B cell (primary cell): Measurements from ENCODE around the gene TRERF1. TPM values are rescaled to one million over a fixed set of nuclear protein-coding genes. Genes with fewer than 3 reads are reported as not detected.

ENCODE experiments used
- ATAC-seq: fragments of 200-7000 bp; cut with Tn5 transposase; one replicate; pipeline ENCODE4 v1.10.0; 2021; ENCODE audit warnings: low read depth, mild to moderate bottlenecking, moderate number of reproducible peaks, moderate library complexity
- CTCF ChIA-PET: fragments of 350-600 bp; sonication (Branson Sonifier 250); formaldehyde crosslinking; loops from one replicate; lab custom pipeline; 2021; ENCODE audit warnings: antibody characterized with exemption, inconsistent platforms; lab: Charles Lee
- POLR2A ChIA-PET: fragments of 350-600 bp; sonication (Branson Sonifier 250); formaldehyde crosslinking; loops from one replicate; lab custom pipeline; 2021; ENCODE audit warnings: antibody characterized with exemption; lab: Charles Lee
- DNase-seq: peaks from one replicate; pipeline ENCODE4 v3.0.0; 2013
- H2AFZ ChIP-seq: 2 replicates; pipeline ENCODE4 v1.6.1; 2012; ENCODE audit warnings: mild to moderate bottlenecking, low read depth, low read length; ENCODE audit not compliant: insufficient read depth, poor library complexity, severe bottlenecking
- H3K27ac ChIP-seq, 2 donors: 1 replicate in 1 of 2; 2 replicates in 1 of 2; pipeline ENCODE4 v1.5.1; 2012 to 2013; ENCODE audit warnings: low read length in 2 of 2, mild to moderate bottlenecking in 2 of 2, moderate library complexity in 1 of 2
- H3K27me3 ChIP-seq, 4 experiments: fragments of 200-600 bp in 1 of 4; sonication (generic) in 1 of 4; replicated peaks in 1 of 4; 1 replicate in 2 of 4; 2 replicates in 2 of 4; pipeline versions ENCODE4 v1.6.1 to v1.7.0; 2013 to 2016; ENCODE audit warnings: low read length in 3 of 4, mild to moderate bottlenecking in 2 of 4, mixed read lengths in 1 of 4, moderate library complexity in 1 of 4; ENCODE audit not compliant: insufficient read depth in 4 of 4, control insufficient read depth in 3 of 4; ENCODE audit errors: control extremely low read depth in 1 of 4
- H3K36me3 ChIP-seq, 2 experiments: replicated peaks in 1 of 2; 1 replicate in 1 of 2; 2 replicates in 1 of 2; pipeline versions ENCODE4 v1.6.1 to v1.7.1; 2013; ENCODE audit warnings: low read length in 1 of 2; ENCODE audit not compliant: insufficient read depth in 2 of 2, control insufficient read depth in 1 of 2; ENCODE audit errors: control extremely low read depth in 1 of 2, extremely low read depth in 1 of 2
- H3K4me1 ChIP-seq, 2 donors: fragments of 200-600 bp in 1 of 2; sonication (generic) in 1 of 2; 1 replicate in 1 of 2; 2 replicates in 1 of 2; pipeline versions ENCODE4 v1.5.1 to v1.6.1; 2013 to 2017; ENCODE audit warnings: low read length in 2 of 2; ENCODE audit not compliant: control insufficient read depth in 2 of 2, insufficient read depth in 2 of 2
- H3K4me2 ChIP-seq: replicated peaks from 2 replicates; pipeline ENCODE3; 2012; ENCODE audit warnings: mild to moderate bottlenecking, low read depth, low read length; ENCODE audit not compliant: poor library complexity, severe bottlenecking
- H3K4me3 ChIP-seq, 5 experiments: fragments of 200-600 bp in 1 of 5; sonication (generic) in 1 of 5; 1 replicate in 3 of 5; 2 replicates in 2 of 5; pipeline versions ENCODE4 v1.5.1 to v1.7.0; 2011 to 2016; ENCODE audit warnings: low read length in 4 of 5, mild to moderate bottlenecking in 4 of 5, low read depth in 2 of 5, control low read depth in 1 of 5, moderate library complexity in 1 of 5; ENCODE audit not compliant: insufficient read depth in 1 of 5; ENCODE audit errors: control extremely low read depth in 1 of 5, extremely low read depth in 1 of 5
- H3K79me2 ChIP-seq: fragments of 200-600 bp; sonication (generic); one replicate; pipeline ENCODE4 v1.6.0; 2016; ENCODE audit warnings: low read length; ENCODE audit not compliant: control insufficient read depth, insufficient read depth
- H3K9ac ChIP-seq: fragments of 200-600 bp; sonication (generic); 2 replicates; pipeline ENCODE4 v1.6.1; 2017; ENCODE audit warnings: mild to moderate bottlenecking, low read length, moderate library complexity
- H3K9me3 ChIP-seq, 3 donors: one replicate each; pipeline versions ENCODE4 v1.6.1 to v1.7.1; 2013; ENCODE audit warnings: low read length in 2 of 3; ENCODE audit not compliant: control insufficient read depth in 2 of 3, insufficient read depth in 1 of 3; ENCODE audit errors: control extremely low read depth in 1 of 3
- H4K20me1 ChIP-seq: 2 replicates; pipeline ENCODE4 v1.6.0; 2012; ENCODE audit warnings: mild to moderate bottlenecking, low read length; ENCODE audit not compliant: insufficient read depth, control insufficient read depth, poor library complexity, severe bottlenecking
- H3K27ac Mint-ChIP-seq: one replicate; pipeline ENCODE4 v1.8.0; 2021; ENCODE audit warnings: mixed read lengths
- H3K27me3 Mint-ChIP-seq: one replicate; pipeline ENCODE4 v1.8.0; 2021; ENCODE audit warnings: mixed read lengths
- H3K4me1 Mint-ChIP-seq: one replicate; pipeline ENCODE4 v1.8.0; 2021; ENCODE audit warnings: mixed read lengths
- H3K4me3 Mint-ChIP-seq: one replicate; pipeline ENCODE4 v1.8.0; 2021; ENCODE audit warnings: mixed read lengths
- H3K9me3 Mint-ChIP-seq: one replicate; pipeline ENCODE4 v1.8.0; 2022; ENCODE audit warnings: mixed read lengths; ENCODE audit not compliant: insufficient read depth
- CTCF ChIP-seq: fragments of 200-600 bp; IDR thresholded peaks from one replicate; pipeline ENCODE4 v1.8.0; 2022; ENCODE audit warnings: antibody characterized with exemption, mild to moderate bottlenecking
- EZH2 ChIP-seq: IDR thresholded peaks from 2 replicates; pipeline ENCODE4 v1.6.1; 2012; ENCODE audit warnings: borderline replicate concordance, low read depth, mild to moderate bottlenecking, moderate library complexity, low read length; ENCODE audit not compliant: insufficient read depth, poor library complexity, severe bottlenecking
- WGBS: methylation state at CpG from one replicate; pipeline ENCODE4 v1.1.5; 2013; ENCODE audit warnings: missing lambda C conversion rate; ENCODE audit not compliant: insufficient coverage; 5-methylcytosine and 5-hydroxymethylcytosine counted together
- intact Hi-C: fragments of 100-400 bp; cut with micrococcal nuclease; formaldehyde crosslinking; loops from one replicate; pipeline ENCODE4 v1.10.0; 2022
- polyA plus RNA-seq: library from polyadenylated mRNA; depleted of rRNA; stranded (reverse); fragments of >200 nt; gene quantifications from 2 replicates; pipeline ENCODE4 v1.2.3, GENCODE V29; 2012
- total RNA-seq, 2 donors: library from RNA; stranded (reverse); fragments of 120-200 nt in 1 of 2; gene quantifications; 1 replicate in 1 of 2; 2 replicates in 1 of 2; pipeline versions ENCODE4 v1.2.3 to v1.2.4, GENCODE V29; 2013 to 2022

The TRERF1 gene
- total and polyA plus RNA-seq, 2 donors (not counting 1 experiment from before 2014, with no cell fraction given) = 3.5 to 6.7 TPM

GRCh38 chr6:42334870-42335269 lies 116.9 kb downstream of the TRERF1 start:
- no peak for DNase-seq
- Histone ChIP-seq H4K20me1 (no peaks in the 10 kb centered on the region), H3K4me1 (no peaks in the 10 kb centered on the region), H3K27me3 (no peaks in the 10 kb centered on the region), H3K9me3 (no peaks in the 10 kb centered on the region), H3K4me2 (no peak overlapping the region), H3K9ac (no peak overlapping the region), H3K4me3 (no peak overlapping the region), H2AFZ (no peak overlapping the region), H3K27ac (no peak overlapping the region), H3K79me2 (no peaks in the 10 kb centered on the region), H3K36me3 (no peaks in the 10 kb centered on the region)
- Mint-ChIP-seq H3K27ac (no peak overlapping the region), H3K9me3 (no peaks in the 10 kb centered on the region), H3K4me3 (no peak overlapping the region), H3K4me1 (no peaks in the 10 kb centered on the region), H3K27me3 (no peaks in the 10 kb centered on the region)
- no peak for ATAC-seq
- intact Hi-C loops = no loop called here
- TF ChIP-seq CTCF = no peak
- TF ChIP-seq EZH2 = no peak
- 100% methylated on average over 2 of the region's 2 CpGs for WGBS
- CTCF ChIA-PET = interaction anchor here (0.5 kb wide), 1 partner anchor 146 kb away, joined by 3 read pairs; no protein-coding TSS in a partner anchor
- POLR2A ChIA-PET = no interaction called here

GRCh38 chr6:42333612-42334011 lies 118.1 kb downstream of the TRERF1 start:
- no peak overlapping the region for H2AFZ ChIP-seq
- no peak overlapping the region for H3K9ac ChIP-seq
- H3K79me2 ChIP-seq = no peaks in the 10 kb centered on the region
- no peaks in the 10 kb centered on the region for H4K20me1 ChIP-seq
- TF ChIP-seq EZH2 (no peak), CTCF (no peak)
- H3K9me3 ChIP-seq = no peaks in the 10 kb centered on the region
- H3K4me3 Mint-ChIP-seq = no peak overlapping the region
- no peaks in the 10 kb centered on the region for H3K36me3 ChIP-seq
- H3K27me3 ChIP-seq = no peaks in the 10 kb centered on the region
- H3K27ac ChIP-seq = no peak overlapping the region
- 100% methylated on average over 2 of the region's 6 CpGs for WGBS
- ChIA-PET CTCF (no interaction called here), POLR2A (no interaction called here)
- no peak for ATAC-seq
- no peak overlapping the region for H3K4me2 ChIP-seq
- intact Hi-C loops = no loop called here
- H3K27ac Mint-ChIP-seq = no peak overlapping the region
- H3K4me1 ChIP-seq = no peaks in the 10 kb centered on the region
- H3K4me3 ChIP-seq = no peak overlapping the region
- H3K4me1 Mint-ChIP-seq = no peaks in the 10 kb centered on the region
- H3K9me3 Mint-ChIP-seq = no peaks in the 10 kb centered on the region
- H3K27me3 Mint-ChIP-seq = no peaks in the 10 kb centered on the region
- no peak for DNase-seq
